DOHH2 (cell line): ENCODE results near the gene FPR3.

ENCODE experiments used
- H3F3A ChIP-seq: fragments of 200-600 bp; sonication (generic), shearing (Covaris generic); 2 replicates; pipeline ENCODE4 v1.6.0; 2016; ENCODE audit warnings: antibody characterized with exemption, mild to moderate bottlenecking; ENCODE audit not compliant: control insufficient read depth, insufficient read depth
- H3K27ac ChIP-seq: fragments of 200-600 bp; sonication (generic); 2 replicates; pipeline ENCODE4 v1.5.1; 2014; ENCODE audit warnings: low read depth, mild to moderate bottlenecking, low read length, moderate library complexity
- H3K27me3 ChIP-seq: fragments of 200-600 bp; sonication (generic); 2 replicates; pipeline ENCODE4 v1.6.1; 2014; ENCODE audit warnings: mild to moderate bottlenecking, low read length, mixed read lengths; ENCODE audit not compliant: control insufficient read depth
- H3K36me3 ChIP-seq: fragments of 200-600 bp; sonication (generic); 2 replicates; pipeline ENCODE4 v1.6.1; 2014; ENCODE audit warnings: mild to moderate bottlenecking, low read length, moderate library complexity, mixed read lengths; ENCODE audit not compliant: control insufficient read depth
- H3K4me1 ChIP-seq: fragments of 200-600 bp; sonication (generic); 2 replicates; pipeline ENCODE4 v1.6.1; 2014; ENCODE audit warnings: mild to moderate bottlenecking, low read length, mixed read lengths; ENCODE audit not compliant: control insufficient read depth
- H3K4me2 ChIP-seq: fragments of 200-600 bp; sonication (generic); 2 replicates; pipeline ENCODE4 v1.6.0; 2014; ENCODE audit warnings: mild to moderate bottlenecking, low read length, moderate library complexity
- H3K4me3 ChIP-seq: fragments of 200-600 bp; sonication (generic); 2 replicates; pipeline ENCODE4 v1.5.1; 2014; ENCODE audit warnings: mild to moderate bottlenecking, low read length, mixed read lengths
- H3K79me2 ChIP-seq: fragments of 200-600 bp; sonication (generic); 2 replicates; pipeline ENCODE4 v1.6.1; 2014; ENCODE audit warnings: mild to moderate bottlenecking, low read length, mixed read lengths; ENCODE audit not compliant: control insufficient read depth
- H3K9me2 ChIP-seq: fragments of 200-600 bp; sonication (generic); replicated peaks from 2 replicates; pipeline ENCODE4 v1.6.1; 2014; ENCODE audit warnings: mild to moderate bottlenecking, low read length, mixed read lengths; ENCODE audit not compliant: control insufficient read depth
- H3K9me3 ChIP-seq: fragments of 200-600 bp; sonication (generic); 2 replicates; pipeline ENCODE4 v1.6.1; 2014; ENCODE audit warnings: antibody characterized with exemption, low read length, mixed read lengths; ENCODE audit not compliant: control insufficient read depth, insufficient read depth
- H4K20me1 ChIP-seq: fragments of 200-600 bp; sonication (generic); 2 replicates; pipeline ENCODE4 v1.6.0; 2014; ENCODE audit warnings: low read depth, mild to moderate bottlenecking, antibody characterized with exemption, low read length, moderate library complexity; ENCODE audit not compliant: control insufficient read depth, insufficient read depth
- EZH2phosphoT487 ChIP-seq: fragments of 200-600 bp; sonication (generic); IDR thresholded peaks from 2 replicates; pipeline ENCODE4 v1.6.1; 2017; ENCODE audit warnings: borderline replicate concordance, mild to moderate bottlenecking, antibody characterized with exemption, low read length, moderate library complexity, mixed read lengths
- TF ChIP-seq, protein P1 (sequence below): fragments of 200-600 bp; sonication (generic); IDR thresholded peaks from one replicate; pipeline ENCODE4 v1.5.1; 2014; ENCODE audit warnings: antibody characterized with exemption, mild to moderate bottlenecking, low read depth, low read length; ENCODE audit not compliant: poor library complexity, severe bottlenecking

Gene FPR3

DNA sequence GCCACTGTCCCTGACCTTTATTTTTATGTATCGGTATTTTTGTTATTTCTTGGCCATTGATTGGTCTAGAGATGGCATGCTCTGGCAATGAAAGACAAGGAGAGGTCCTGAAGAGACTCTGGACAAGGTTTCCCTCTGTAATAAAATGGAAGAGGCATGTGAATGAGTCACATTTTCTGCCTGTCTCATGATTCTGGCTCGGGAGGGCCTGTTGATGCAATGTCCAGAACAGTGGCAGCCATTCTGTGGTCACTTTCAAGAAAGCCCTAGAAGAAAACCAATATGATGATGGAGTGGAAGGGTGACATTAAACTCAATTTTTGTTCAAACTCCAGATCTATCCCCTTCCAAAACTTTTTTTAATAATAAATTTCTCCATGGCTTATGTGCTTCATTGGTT, 2.0 kb upstream of the FPR3 start:
- H3F3A ChIP-seq, result no peaks in the 10 kb centered on the region
- H3K27me3 ChIP-seq, result no peaks in the 10 kb centered on the region
- H4K20me1 ChIP-seq, result no peaks in the 10 kb centered on the region
- H3K4me1 ChIP-seq, result no peaks in the 10 kb centered on the region
- no peaks in the 10 kb centered on the region for H3K79me2 ChIP-seq
- no peaks in the 10 kb centered on the region for H3K36me3 ChIP-seq
- peaks cover 3% of the 10 kb centered on the region; the same call in 1 of the 2 replicates for H3K9me3 ChIP-seq
- H3K4me3 ChIP-seq, result no peak overlapping the region
- no peaks in the 10 kb centered on the region for H3K9me2 ChIP-seq
- no peak overlapping the region for H3K4me2 ChIP-seq
- H3K27ac ChIP-seq, result no peak overlapping the region
- TF ChIP-seq, protein P1, sequence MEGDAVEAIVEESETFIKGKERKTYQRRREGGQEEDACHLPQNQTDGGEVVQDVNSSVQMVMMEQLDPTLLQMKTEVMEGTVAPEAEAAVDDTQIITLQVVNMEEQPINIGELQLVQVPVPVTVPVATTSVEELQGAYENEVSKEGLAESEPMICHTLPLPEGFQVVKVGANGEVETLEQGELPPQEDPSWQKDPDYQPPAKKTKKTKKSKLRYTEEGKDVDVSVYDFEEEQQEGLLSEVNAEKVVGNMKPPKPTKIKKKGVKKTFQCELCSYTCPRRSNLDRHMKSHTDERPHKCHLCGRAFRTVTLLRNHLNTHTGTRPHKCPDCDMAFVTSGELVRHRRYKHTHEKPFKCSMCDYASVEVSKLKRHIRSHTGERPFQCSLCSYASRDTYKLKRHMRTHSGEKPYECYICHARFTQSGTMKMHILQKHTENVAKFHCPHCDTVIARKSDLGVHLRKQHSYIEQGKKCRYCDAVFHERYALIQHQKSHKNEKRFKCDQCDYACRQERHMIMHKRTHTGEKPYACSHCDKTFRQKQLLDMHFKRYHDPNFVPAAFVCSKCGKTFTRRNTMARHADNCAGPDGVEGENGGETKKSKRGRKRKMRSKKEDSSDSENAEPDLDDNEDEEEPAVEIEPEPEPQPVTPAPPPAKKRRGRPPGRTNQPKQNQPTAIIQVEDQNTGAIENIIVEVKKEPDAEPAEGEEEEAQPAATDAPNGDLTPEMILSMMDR, result no peak
- TF ChIP-seq EZH2phosphoT487, result no peak

DNA sequence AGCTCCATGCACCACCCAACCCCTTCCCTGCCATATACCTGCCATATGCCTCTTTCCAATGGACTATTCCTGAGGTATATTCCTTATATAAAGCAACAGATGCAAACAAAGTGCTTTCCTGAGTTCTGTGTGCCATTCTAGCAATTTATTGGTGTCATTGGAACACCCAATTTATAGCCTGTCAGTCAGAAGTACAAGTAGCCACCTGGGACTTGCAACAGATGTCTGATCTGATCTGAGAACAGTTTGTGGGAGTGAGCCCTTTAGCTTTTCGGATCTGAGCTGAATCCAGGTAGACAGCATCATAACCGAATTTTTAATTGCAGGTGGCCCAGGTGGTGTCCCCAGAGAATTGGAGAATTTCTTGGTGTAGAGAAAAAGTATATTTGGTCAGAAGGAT, 963 bp upstream of the FPR3 start:
- H3K9me2 ChIP-seq, result no peaks in the 10 kb centered on the region
- no peak overlapping the region for H3K4me2 ChIP-seq
- TF ChIP-seq EZH2phosphoT487, result no peak
- TF ChIP-seq, protein P1, result no peak
- no peaks in the 10 kb centered on the region for H3F3A ChIP-seq
- no peaks in the 10 kb centered on the region for H3K4me1 ChIP-seq
- no peaks in the 10 kb centered on the region for H4K20me1 ChIP-seq
- H3K79me2 ChIP-seq, result no peaks in the 10 kb centered on the region
- no peaks in the 10 kb centered on the region for H3K27me3 ChIP-seq
- H3K27ac ChIP-seq, result no peak overlapping the region
- peaks cover 3% of the 10 kb centered on the region; the same call in 1 of the 2 replicates for H3K9me3 ChIP-seq
- no peaks in the 10 kb centered on the region for H3K36me3 ChIP-seq
- no peak overlapping the region for H3K4me3 ChIP-seq

DNA sequence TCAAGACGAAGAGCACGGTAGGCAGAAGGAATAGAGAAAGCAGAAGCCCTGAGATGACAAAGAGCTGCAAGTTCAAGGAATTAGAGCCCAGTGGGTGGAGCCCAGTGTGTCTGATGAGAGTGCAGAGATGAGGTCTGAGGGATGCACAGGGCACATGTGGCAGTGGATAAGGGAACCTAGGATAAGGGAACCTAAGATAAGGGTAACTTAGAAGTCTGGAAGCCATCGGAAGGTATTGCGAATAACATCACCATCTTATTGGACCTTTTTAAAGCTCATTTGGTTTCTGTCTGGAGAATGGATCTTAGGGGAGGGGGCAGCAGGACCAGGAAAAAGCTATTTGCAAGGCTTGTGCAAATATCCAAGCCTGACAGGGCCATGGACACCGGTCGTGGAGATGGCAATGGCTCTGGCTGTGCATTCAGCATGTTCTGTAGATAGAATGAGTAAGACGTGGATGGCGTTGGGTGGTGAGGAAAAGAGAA, 1.3 kb downstream of the FPR3 start:
- Histone ChIP-seq H4K20me1 (no peaks in the 10 kb centered on the region), H3K9me3 (no peaks in the 10 kb centered on the region; the same call in 1 of the 2 replicates), H3K36me3 (no peaks in the 10 kb centered on the region), H3F3A (no peaks in the 10 kb centered on the region), H3K4me2 (no peak overlapping the region), H3K27ac (no peak overlapping the region), H3K9me2 (no peaks in the 10 kb centered on the region), H3K79me2 (no peaks in the 10 kb centered on the region), H3K27me3 (no peaks in the 10 kb centered on the region), H3K4me1 (no peaks in the 10 kb centered on the region), H3K4me3 (no peak overlapping the region)
- TF ChIP-seq, protein P1, result no peak
- no peak for TF ChIP-seq EZH2phosphoT487
